ENCODE data around the gene IFFO2.
A peak's percentile ranks its signal among the peaks of the same experiment; 100 is the strongest.

IFFO2 gene

DNA sequence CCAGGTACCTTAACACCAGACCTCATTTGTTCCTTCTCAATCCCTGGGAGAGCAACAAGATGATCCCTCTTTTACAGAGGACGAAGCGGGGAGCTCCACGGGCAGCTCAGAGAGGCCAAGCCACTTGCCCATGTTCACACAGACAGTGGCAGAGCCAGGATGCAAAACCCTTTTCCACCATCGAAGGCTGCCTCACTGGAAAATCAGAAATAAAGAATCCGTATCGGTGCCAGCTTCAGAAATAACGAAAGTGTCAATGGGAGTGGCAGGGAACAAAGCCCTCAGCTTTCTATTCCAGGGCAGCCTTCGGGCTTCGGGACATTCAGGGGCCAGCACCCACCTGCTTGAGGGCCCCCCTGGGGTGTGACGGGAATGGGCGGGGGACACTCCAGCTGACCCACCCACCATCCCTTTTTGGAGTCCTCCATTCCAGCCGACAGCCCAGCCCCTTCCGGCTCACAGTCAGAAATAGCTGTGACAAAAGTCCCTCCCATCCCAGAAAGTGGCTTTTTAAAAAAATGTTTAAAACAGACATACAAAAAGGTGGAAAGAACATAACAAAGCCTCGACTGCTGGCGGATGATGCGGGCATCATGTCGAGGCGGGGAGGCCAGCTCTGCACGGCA lies 6.0 kb downstream of the IFFO2 start:
- no peak for DNase-seq (ENCODE audit: low spot score)

DNA sequence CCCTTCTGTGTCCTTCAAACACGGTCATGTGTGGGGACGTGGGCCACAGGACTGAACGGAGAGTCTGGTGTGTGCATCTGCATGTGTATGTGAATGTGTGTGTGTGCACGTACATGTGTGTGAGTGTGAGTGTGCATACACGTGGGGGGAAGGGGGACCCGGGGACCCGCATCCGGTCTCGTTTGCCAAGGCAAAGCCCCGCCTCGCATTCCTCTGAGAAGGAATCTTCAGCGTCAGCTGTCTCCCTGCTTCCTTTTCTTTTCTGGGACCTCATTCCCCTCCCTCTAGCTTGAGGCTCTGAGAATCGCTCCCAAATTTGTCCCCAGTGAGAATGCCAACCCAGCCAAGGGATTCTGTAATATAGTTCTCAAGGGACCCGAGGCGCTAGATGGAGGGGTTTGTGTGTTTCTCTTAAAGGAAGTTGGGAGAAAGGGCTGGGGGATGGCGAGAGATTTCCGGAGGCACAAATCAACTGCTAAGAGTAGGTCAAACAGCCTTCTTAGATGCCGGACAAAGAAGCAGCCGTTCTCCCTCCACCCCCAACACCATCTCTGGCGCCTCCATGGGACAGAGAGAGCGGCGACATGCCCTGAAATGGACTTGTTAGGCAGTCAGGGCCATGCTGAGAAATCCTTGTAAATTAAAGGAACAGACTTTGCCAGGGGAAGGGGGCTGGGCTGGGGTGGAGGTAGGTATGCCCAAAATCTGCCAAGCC lies 6.6 kb downstream of the IFFO2 start:
- DNase-seq (ENCODE audit: low spot score) = peak; percentile 45

DNA sequence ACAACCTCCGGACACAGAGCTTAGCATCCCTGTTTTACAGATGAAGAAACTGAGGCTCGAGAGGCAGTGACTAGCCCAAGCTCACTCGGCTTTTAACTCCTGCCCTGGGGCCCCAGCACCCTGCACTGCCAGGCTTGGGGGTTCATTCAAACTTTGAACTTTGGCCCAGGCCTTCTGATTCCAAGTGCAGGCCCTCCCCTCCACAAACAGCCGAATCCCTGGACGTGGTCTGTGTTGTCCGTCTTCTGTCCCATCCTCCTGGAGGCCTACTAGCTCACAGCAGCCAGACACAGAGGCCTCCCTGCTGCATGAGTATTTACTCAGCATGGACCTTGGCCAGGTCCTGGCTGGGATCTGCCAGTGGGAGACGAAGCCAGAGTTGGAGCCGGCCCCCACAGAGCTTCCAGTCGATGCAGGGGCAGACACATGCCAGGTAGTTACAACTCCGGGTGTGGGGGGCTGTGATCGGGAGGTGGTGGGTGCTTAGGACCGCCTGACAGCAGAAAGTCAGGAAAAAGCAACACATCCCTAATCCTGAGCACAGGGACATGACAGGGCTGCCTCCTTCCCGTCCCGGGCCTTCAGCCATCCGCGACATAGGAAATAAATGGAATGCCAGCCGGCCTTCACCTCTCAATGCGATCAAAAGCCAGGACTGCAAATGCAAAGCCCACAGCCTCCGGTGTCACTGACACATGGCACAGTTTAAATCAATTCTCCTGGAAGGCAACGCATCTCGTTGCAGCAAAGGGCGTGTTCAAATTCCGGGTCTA lies 7.4 kb downstream of the IFFO2 start:
- DNase-seq (ENCODE audit: low spot score) = no peak

DNA sequence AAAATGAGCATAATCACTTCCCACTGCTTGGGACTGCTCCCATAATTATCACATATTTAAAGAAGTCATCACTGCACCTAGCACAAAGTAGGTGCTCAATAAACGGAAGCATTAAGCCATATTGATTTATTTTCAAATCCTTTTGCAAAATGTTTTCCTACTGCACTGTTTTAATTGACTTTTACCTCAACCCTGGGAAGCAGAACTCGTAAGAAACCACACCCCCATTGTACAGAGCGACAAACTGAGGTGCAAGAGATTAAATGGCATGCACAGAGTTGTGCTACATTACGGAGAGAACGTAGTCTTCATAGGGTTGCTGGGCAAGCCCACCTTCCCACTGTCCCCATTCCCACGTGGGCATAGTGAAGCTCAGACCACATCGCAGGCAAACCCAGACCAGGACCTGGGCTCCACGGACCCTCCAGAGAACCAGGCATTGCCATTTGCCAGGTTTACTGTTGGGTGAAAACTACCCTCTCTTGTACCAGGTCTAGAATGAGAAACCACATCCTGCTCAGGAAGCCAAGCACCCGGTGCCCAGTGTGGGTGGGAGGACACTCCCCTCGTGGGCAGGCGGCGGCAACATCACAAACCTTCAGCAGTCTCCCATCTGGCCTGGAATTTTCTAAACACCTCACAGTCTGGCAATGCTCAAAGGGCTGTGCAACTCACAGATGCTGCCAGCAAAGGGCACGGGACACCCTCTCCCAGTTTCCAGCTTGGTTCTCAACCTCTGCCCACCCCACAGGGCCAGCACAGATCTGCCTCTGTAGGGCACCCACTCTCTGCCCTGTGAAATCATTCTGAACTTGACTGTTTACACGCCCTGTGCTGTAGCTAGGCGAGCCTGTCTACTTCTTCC lies 8.2 kb downstream of the IFFO2 start:
- DNase-seq (ENCODE audit: low spot score) = no peak

DNA sequence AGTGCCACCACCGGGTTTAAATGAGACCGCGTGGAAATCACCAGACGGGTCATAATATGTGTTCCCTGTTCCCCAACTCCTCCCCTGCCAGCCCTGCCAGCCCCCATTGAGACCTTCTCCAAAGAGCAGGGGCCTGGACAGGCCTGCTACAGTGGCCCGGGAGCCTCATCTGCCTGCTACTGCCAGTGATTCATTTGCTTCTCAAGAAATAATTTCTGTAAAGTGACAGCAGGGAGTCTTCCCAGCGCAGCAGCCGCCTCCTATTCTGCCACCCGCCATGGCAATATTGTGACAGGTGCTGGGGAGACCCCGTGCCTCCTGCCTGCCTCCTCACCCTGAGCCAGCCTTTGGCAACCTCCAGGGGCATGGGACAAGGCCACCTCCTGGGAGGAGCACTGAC lies 8.9 kb downstream of the IFFO2 start:
- no peak for DNase-seq (ENCODE audit: low spot score)

DNA sequence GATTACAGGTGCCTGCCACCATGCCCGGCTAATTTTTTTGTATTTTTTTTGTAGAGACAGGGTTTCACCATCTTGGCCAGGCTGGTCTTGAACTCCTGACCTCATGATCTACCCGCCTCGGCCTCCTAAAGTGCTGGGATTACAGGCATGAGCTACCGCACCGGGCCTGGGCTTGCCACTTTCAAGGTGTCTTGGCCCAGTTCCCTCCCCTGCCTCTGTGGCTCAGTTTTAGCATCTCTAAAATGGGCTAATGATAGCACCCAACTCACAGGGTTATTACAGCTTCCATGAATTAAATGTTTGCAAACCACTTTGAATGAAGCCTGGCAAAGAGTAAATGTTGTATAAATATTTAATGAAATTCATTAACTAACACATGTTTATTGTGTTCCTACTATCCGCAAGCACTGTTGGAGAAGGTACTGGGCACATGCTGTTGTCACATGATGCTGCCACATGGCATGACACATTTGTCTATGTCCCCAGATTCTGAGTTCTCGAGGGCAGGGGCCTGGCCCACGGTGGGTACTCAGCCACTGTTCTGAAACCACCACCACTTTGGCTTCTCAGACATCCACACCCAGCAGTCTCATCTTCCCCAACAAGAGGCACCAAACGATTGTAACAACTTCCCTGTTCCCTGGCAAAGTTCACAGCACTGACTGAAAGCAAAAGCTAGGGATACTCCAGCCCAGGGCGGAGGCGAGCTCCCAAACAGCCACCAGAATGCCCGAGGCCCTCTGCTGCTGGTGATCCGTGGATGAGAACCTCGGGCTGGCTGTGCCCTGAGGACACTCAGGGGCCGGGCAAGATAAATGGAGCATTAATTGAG lies 9.7 kb downstream of the IFFO2 start:
- DNase-seq (ENCODE audit: low spot score) = no peak

DNA sequence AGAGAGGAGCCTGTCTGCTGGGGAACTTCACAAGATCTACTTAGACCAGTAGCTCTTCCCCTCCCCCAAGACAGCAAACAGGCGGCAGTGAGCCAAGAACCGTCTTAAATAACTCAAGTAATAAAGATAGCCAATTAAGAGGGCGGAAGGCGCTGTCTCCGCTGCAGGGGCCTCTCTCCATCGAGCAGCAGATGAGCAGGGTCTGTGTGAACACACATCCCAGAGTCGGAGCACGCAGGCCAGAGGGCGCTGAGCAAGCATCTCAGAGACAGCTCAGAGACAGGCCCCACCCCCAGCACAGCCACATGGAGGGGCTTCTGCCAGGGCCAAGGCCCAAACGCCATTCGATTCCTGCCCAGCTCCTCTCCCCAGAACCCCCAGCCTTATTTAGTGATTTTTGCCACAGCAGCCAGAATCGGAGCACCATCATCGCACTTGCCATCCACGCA lies 11.1 kb downstream of the IFFO2 start:
- no peak for DNase-seq (ENCODE audit: low spot score)

DNA sequence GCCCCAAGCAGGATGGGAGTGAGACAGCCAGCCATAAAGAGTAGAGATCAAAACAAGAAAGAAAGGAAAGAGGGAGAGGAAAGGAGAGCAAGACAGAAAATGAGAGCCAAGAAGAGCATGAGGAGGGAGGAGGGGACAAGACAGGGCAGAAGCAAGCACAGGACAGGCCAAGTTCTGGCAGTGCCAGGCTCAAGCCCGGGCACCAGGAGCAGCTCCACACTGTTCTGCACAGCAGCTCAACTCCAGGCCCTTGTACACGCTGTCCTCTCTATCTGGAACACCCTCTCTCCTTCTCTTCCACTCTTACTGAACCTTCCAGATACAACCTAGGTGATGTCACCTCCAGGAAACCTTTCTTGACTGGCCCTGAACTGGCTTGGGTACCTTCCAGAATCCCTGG lies 11.7 kb downstream of the IFFO2 start:
- DNase-seq (ENCODE audit: low spot score) = no peak

DNA sequence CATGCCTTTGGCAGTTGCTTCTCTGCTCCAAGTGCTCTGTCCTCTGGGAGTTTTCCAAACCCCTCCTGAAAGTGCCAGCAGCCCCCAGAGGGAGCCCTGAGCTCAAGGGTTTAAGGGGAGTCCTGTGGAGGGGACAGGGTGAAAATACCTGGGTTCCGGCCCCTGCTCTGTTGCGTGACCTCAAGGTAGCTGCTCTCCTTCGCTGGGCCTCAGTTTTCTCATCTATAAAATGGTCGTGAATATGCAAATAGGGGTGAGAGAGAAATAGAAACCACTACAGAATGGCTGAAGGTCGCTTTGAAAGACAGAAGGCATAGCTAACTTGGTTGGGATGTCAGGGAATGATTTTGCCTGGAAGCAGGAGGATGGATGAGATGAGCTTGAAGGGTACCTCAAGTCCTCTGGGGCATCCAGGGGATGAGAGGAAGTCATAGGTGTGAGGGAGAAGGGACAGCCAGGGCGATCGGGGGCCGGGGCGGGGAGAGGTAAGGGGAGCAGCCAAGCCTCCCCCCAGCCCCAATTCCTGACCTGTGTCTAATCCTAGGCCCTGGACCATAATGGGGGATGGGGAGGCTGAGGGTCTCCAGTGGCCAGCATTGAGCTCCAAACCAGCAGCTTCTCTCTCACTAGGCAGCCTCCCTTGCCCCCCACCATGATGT lies 12.4 kb downstream of the IFFO2 start:
- DNase-seq (ENCODE audit: low spot score) = no peak

DNA sequence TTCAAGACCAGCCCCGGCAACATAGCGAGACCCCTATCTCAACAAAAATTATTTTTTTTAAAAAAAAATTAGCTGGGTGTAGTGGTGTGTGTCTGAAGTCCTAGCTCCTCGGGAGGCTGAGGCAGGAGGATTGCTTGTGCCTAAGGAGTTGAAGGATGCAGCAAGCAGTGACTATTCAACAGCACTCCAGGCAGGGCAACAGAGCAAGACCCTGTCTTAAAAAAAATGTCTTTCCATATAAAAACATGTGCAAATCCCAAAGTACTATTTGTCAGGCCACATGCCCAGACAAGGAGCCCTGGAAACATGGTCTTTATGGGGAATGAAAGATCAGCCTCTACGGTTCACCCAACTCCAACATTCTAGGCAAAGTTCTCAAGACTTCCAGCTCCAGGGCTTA lies 13.3 kb downstream of the IFFO2 start:
- no peak for DNase-seq (ENCODE audit: low spot score)

DNA sequence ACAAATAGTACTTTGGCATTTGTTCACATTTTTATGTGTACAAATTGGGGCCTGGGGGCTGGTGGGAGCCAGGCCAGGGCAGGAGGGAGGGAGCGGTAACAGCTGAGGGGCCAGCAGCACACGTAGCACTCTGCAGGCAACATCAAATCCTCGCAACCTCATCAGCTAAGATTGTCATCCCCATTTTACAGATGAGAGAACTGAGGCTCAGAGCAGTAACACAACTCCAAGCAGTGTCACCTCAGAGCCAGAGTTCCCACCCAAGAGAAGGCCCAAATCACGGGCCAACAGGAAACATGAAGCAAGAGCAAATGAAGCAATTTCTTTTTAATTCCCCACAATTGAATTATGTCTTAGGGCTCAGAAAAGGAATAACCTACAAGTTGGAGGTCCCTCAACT lies 14.1 kb downstream of the IFFO2 start:
- no peak for DNase-seq (ENCODE audit: low spot score)

DNA sequence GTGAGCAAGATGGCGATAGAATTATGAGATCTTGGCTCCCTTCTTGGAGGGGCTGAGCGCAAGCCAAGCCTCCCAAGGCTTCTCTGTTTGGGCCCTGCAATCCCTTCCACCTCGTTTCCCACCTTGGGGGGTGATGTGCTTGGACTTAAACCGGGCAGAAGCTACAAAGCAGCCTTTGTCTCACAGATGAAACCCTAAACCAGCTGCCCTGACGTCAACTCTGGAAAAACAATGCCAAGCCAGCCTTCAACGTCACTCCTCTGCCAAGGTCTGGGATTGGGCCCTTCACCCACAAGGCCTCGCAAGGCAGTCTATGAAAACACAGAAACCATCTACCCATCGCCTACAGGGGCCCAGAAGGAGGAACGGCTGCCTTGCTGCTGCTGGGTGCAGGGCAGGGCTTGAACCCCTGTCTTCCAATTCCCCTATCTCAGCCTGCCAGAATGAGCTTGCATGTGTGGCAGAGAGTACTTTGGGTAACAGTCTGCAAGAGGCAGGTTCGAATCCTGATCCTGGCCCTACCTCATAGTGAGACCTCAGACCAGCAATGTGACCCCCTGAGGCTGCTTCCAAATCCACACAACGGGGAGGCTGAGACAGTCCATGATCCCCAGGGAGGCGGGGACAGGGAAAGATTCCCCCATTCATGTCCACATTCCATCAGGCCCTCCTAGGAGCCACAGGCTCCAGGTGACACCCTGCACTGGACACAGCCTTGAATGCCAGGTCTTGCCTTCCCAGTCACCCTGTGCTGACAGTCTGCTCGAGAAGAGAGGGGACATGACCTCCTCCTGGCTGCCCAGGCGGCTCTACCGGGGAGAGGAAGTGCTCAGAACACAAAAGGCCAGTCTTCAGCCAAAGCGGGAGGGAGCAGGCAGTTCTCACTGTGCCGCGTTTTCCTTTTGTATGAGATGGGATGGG lies 15.0 kb downstream of the IFFO2 start:
- DNase-seq (ENCODE audit: low spot score) = no peak

DNA sequence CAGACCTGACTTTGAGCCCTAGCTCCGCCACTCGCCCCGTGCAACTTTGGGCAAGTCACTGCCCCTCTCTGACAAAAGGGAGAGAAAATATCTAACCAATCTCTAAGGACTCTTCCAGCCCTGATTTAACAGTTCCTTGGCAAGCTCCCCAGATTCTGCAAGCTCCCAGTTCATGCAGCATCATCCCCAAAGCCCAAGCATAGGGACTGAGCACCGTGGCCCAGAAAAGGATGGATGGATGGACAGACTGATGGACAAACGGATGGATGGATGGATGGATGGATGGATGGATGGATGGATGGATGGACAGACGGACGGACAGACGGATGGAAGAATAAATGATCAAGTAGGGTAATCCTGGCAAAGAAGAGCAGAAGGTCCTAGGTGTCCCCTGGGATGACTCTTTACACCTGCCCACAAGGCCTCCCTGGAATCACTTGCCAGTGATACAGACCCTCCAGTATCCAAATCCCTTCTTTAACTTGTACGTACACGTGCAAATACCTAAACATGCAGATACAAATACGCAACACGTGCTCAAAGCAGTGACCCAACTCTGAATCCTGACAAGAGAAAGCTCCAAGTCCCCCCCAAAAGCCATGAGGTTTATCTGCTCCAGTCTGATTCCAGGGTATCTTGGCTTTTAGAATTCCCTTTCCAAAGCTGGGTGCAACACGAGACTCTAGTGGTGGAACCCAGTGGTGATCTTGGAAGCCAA lies 16.0 kb downstream of the IFFO2 start:
- no peak for DNase-seq (ENCODE audit: low spot score)

DNA sequence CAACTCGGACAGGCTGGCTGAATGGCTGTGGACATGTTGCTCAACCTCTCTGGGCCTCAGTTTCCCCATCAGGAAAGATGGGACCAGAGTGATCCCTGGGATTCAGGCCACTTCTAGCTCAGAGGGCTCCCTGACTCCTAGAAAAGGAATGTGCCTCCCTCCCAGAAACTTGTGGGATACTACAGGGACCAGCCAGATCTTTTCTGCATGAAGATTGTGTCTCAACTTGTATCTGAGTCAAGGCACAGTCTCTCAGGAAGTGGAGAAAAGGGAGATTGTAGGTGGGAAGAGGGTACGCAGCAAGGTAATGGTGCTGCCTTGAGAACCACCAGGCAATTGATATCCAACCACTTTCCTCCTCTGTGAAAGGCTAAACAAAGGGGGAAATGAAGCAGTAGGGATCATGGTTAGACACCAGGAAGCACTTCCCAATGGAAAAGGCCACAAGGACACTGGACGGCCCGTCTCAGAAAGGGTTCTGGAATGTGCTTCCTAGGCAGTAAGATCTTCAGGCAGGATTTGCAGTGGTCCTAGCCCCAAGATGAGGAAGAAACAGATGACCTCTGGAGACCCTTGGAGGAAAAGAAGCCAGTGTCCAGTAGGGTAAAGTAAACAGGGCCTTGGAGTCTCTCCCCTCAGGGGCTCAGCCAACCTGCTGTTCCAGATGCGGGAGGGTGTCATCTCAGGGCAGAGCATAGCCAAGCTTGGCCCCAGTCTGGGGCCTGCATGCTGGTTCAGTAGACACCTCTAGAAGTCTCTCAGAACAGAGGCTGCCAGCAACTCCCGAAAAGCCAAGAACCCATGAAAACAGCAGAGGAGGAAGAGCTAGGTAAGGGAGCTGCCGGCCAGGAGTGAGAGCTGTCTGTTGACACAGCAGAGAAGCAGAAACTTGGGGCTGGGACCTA lies 16.8 kb downstream of the IFFO2 start:
- no peak for DNase-seq (ENCODE audit: low spot score)

DNA sequence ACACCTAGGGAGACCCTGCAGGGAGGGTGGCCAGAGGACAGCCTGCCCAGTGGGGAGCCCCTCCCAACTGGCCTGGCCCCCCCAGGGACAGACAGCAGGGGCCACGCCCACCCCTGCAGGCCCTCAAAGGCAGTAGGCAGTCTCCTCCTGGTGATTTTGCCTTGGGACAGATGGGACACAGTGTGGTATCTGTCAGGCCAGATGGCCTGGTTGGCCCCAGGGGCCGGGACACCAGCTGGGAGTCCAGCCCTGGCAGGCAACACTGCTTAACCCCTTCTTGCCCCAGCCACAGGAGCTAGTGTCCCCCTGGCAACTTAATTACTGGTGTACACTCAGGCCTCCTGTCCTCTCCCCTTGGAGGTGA lies 17.8 kb downstream of the IFFO2 start:
- no peak for DNase-seq (ENCODE audit: low spot score)

DNA sequence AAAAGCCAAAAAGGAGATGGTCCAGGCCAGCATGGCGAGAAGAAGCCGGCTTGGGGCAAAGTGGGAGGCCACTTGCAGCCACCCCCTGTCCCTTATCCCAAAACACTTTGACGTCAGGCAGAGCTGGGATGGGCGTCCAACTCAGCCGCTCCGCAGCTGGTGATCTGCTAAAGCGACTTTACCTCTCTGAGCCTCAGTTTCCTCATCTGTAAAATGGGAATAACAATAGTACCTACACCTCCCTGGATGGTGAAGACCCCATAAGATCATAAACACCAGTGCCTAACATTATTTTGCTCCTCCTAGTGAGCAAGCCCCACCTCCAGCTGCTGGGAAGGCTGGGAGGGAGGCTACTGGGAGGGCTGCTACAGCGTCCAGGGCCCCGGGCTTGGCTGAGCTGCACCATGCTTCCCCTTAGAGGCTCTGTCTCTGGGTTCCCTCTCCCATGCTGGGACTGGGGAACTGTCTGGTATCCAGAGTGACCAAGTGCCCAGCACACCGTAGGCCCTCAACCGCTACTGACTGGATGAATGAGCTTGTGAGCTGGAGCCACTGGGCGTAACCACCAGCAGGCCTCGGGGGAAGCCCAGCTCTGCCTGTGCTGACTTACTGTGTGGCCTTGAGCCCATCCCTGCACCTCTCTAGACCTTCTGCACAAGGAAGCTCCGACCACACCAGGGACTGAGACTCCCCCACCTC lies 18.3 kb downstream of the IFFO2 start:
- no peak for DNase-seq (ENCODE audit: low spot score)

DNA sequence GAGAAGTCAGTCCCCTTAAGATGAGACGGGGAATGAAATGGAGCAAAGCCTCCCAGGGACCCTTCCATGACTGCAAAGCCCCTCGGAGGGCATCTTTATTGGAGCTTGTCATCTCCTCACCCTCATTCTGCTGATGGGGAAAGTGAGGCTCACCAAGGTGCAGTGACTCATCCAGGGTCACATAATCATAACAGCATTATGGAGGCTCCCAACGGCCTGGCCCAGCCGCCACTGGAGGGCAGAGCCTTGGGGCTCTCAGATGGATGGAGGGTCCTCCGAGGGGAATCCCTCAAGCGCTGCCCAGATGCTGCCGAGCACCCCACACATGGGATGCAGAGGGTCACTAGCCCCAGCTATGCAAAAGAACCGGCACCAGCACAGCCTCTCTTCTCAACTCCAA lies 18.9 kb downstream of the IFFO2 start:
- DNase-seq (ENCODE audit: low spot score) = no peak

Data from germinal center (tissue), 1 donor.